ENCODE measurements around the gene HSD17B11.
"Not testable (repeated sequence)": the region's sequence is repeated elsewhere in the genome, so short reads cannot be mapped to it uniquely, and the experiment has no call there.

Gene HSD17B11

GRCh38 chr4:87388901-87389300 lies 2.1 kb downstream of the HSD17B11 start:
- no peak for TF ChIP-seq CTCF (conservative IDR thresholded peaks at IDR 0.05; ENCODE audit: low read depth, low read length)
- no peak for DNase-seq (ENCODE audit: low read depth)
- H3K4me3 ChIP-seq (ENCODE audit: low read length), result no peak overlapping the region

GRCh38 chr4:87387237-87387636 lies 3.8 kb downstream of the HSD17B11 start:
- TF ChIP-seq CTCF (conservative IDR thresholded peaks at IDR 0.05; ENCODE audit: low read depth, low read length), result no peak
- no peak for DNase-seq (ENCODE audit: low read depth)
- no peak overlapping the region for H3K4me3 ChIP-seq (ENCODE audit: low read length)

- DNase-seq (ENCODE audit: low read depth); H3K4me3 ChIP-seq (ENCODE audit: low read length): not testable (repeated sequence)
These were observed 6.4 kb downstream of the HSD17B11 start for GRCh38 chr4:87384466-87385132.

- DNase-seq (ENCODE audit: low read depth), result no peak
- no peak overlapping the region for H3K4me3 ChIP-seq (ENCODE audit: low read length)
- no peak for TF ChIP-seq CTCF (conservative IDR thresholded peaks at IDR 0.05; ENCODE audit: low read depth, low read length)
These were observed 8.1 kb downstream of the HSD17B11 start for GRCh38 chr4:87382931-87383330.

- H3K4me3 ChIP-seq (ENCODE audit: low read length), result no peak overlapping the region
- no peak for TF ChIP-seq CTCF (conservative IDR thresholded peaks at IDR 0.05; ENCODE audit: low read depth, low read length)
- no peak for DNase-seq (ENCODE audit: low read depth)
These were observed 8.9 kb downstream of the HSD17B11 start for GRCh38 chr4:87382116-87382515.

GRCh38 chr4:87377816-87378215 lies 13.2 kb downstream of the HSD17B11 start:
- DNase-seq (ENCODE audit: low read depth), result no peak
- H3K4me3 ChIP-seq (ENCODE audit: low read length), result no peak overlapping the region
- TF ChIP-seq CTCF (conservative IDR thresholded peaks at IDR 0.05; ENCODE audit: low read depth, low read length), result no peak

GRCh38 chr4:87375719-87376291 lies 15.2 kb downstream of the HSD17B11 start:
- peak; percentile 78 for TF ChIP-seq CTCF (conservative IDR thresholded peaks at IDR 0.05; ENCODE audit: low read depth, low read length)
- DNase-seq (ENCODE audit: low read depth), result peak; percentile 29
- no peak overlapping the region for H3K4me3 ChIP-seq (ENCODE audit: low read length)
